ENCODE results near the gene KIF11. TPM values are rescaled to one million over a fixed set of nuclear protein-coding genes. Genes with fewer than 3 reads are reported as not detected.
A peak's percentile ranks its signal among the peaks of the same experiment; 100 is the strongest.

KIF11 gene
- total and polyA plus RNA-seq, 2 of the 13 experiments (the other 11 are each of a cell fraction or from before 2014, with no cell fraction given), result 8.7 to 38.4 TPM

GRCh38 chr10:92591550-92592022, 1.3 kb upstream of the KIF11 start (continued):
- TF ChIP-seq MXD4 (CRISPR knock-in tag; IDR thresholded peaks at IDR 0.05) (peak; percentile 36; the same call in 1 of the 2 replicates), ZBTB44 (CRISPR knock-in tag; IDR thresholded peaks at IDR 0.05) (peak; percentile 77; the same call in 1 of the 2 replicates), ATM (IDR thresholded peaks at IDR 0.05; ENCODE audit: borderline replicate concordance) (no peak), NFKBIZ (CRISPR knock-in tag; IDR thresholded peaks at IDR 0.05) (no peak), IKZF1 (IDR thresholded peaks at IDR 0.05) (no peak), ZNF251 (CRISPR knock-in tag; IDR thresholded peaks at IDR 0.05) (no peak), REXO4 (CRISPR knock-in tag; IDR thresholded peaks at IDR 0.05; ENCODE audit: borderline replicate concordance) (no peak), ZBTB43 (CRISPR knock-in tag; conservative IDR thresholded peaks at IDR 0.05) (peak; percentile 73; the same call in 1 of the 2 replicates), YEATS2 (CRISPR knock-in tag; IDR thresholded peaks at IDR 0.05; ENCODE audit: borderline replicate concordance) (peak; percentile 80; the same call in 1 of the 2 replicates), ZNF780A (CRISPR knock-in tag; IDR thresholded peaks at IDR 0.05) (no peak), ZFP82 (CRISPR knock-in tag; IDR thresholded peaks at IDR 0.05; ENCODE audit: borderline replicate concordance) (no peak), SP4 (CRISPR knock-in tag; IDR thresholded peaks at IDR 0.05) (peak; percentile 66), GLMP (CRISPR knock-in tag; IDR thresholded peaks at IDR 0.05; ENCODE audit: borderline replicate concordance) (no peak), ZNF331 (CRISPR knock-in tag; IDR thresholded peaks at IDR 0.05) (peak; percentile 44; the same call in 1 of the 2 replicates), KAT8 (CRISPR knock-in tag; IDR thresholded peaks at IDR 0.05) (peak; percentile 89), PITX1 (CRISPR knock-in tag; IDR thresholded peaks at IDR 0.05) (no peak), SOX6 (IDR thresholded peaks at IDR 0.05) (no peak), SOX6 (CRISPR knock-in tag; IDR thresholded peaks at IDR 0.05) (no peak), RFX3 (CRISPR knock-in tag; IDR thresholded peaks at IDR 0.05) (no peak), MEF2D (CRISPR knock-in tag; IDR thresholded peaks at IDR 0.05) (peak; percentile 34; the same call in 1 of the 2 replicates), SRSF1 (optimal IDR thresholded peaks at IDR 0.05; ENCODE audit: low read depth, low read length) (peak; percentile 60), ATF5 (CRISPR knock-in tag; IDR thresholded peaks at IDR 0.05; ENCODE audit: low read depth) (no peak), REPIN1 (CRISPR knock-in tag; IDR thresholded peaks at IDR 0.05; ENCODE audit: borderline replicate concordance, low read depth) (peak; percentile 62; the same call in 1 of the 2 replicates)
- TF ChIP-seq, protein P1, sequence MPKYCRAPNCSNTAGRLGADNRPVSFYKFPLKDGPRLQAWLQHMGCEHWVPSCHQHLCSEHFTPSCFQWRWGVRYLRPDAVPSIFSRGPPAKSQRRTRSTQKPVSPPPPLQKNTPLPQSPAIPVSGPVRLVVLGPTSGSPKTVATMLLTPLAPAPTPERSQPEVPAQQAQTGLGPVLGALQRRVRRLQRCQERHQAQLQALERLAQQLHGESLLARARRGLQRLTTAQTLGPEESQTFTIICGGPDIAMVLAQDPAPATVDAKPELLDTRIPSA (CRISPR knock-in tag; IDR thresholded peaks at IDR 0.05; ENCODE audit: borderline replicate concordance), result 0 out of 2 replicates have a peak, but pooled peaks have one; percentile 47
- TF ChIP-seq, protein P2, sequence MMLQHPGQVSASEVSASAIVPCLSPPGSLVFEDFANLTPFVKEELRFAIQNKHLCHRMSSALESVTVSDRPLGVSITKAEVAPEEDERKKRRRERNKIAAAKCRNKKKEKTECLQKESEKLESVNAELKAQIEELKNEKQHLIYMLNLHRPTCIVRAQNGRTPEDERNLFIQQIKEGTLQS (CRISPR knock-in tag; IDR thresholded peaks at IDR 0.05), result peak; percentile 48; the same call in 1 of the 2 replicates

All from HepG2 (cell line).